HEK293 (cell line): ENCODE results near the gene RBM17.

Experiments
- BCL11A ChIP-seq: fragments of 450-650 bp; formaldehyde crosslinking; IDR thresholded peaks from 2 replicates; pipeline ENCODE4 v1.5.1; 2016; ENCODE audit warnings: low read depth, missing biosample characterization, missing genetic modification characterization
- ZNF629 ChIP-seq: fragments of 450-650 bp; formaldehyde crosslinking; IDR thresholded peaks from 2 replicates; pipeline ENCODE4 v1.5.1; 2017; ENCODE audit warnings: missing biosample characterization, missing genetic modification characterization
- TF ChIP-seq, protein P1 (sequence below): fragments of 450-650 bp; formaldehyde crosslinking; IDR thresholded peaks from 2 replicates; pipeline ENCODE4 v1.5.1; 2016; ENCODE audit warnings: missing biosample characterization, missing genetic modification characterization

DNA sequence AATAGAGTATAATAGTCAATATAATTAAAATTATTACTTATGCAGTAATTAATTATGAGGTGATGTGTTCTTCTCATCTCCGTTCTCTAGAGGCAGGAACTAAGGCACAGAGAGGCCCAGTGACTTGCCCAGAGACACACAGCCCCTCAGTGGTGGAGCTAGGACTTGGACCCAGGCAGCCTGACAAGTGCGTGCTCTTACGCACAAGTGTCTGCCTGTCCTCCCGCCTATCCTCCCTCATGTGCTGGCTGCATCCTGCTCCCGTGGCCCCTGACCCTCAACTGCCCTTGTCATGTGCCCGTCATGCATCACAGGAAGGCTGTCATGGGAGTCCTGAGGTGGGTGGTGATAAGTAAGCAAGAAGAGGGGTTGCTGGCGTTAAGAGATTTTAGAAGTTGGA, 41.0 kb upstream of the RBM17 start:
- TF ChIP-seq, protein P1, sequence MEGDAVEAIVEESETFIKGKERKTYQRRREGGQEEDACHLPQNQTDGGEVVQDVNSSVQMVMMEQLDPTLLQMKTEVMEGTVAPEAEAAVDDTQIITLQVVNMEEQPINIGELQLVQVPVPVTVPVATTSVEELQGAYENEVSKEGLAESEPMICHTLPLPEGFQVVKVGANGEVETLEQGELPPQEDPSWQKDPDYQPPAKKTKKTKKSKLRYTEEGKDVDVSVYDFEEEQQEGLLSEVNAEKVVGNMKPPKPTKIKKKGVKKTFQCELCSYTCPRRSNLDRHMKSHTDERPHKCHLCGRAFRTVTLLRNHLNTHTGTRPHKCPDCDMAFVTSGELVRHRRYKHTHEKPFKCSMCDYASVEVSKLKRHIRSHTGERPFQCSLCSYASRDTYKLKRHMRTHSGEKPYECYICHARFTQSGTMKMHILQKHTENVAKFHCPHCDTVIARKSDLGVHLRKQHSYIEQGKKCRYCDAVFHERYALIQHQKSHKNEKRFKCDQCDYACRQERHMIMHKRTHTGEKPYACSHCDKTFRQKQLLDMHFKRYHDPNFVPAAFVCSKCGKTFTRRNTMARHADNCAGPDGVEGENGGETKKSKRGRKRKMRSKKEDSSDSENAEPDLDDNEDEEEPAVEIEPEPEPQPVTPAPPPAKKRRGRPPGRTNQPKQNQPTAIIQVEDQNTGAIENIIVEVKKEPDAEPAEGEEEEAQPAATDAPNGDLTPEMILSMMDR (tag by site-specific recombination), result no peak
- no peak for TF ChIP-seq BCL11A
- TF ChIP-seq ZNF629 (tag by site-specific recombination), result no peak
